ENCODE measurements around the gene DYNLT5. TPM values are rescaled to one million over a fixed set of nuclear protein-coding genes. Genes with fewer than 3 reads are reported as not detected.

DYNLT5 gene
- total RNA-seq, 1 experiment from 2014 or later: not detected

DNA sequence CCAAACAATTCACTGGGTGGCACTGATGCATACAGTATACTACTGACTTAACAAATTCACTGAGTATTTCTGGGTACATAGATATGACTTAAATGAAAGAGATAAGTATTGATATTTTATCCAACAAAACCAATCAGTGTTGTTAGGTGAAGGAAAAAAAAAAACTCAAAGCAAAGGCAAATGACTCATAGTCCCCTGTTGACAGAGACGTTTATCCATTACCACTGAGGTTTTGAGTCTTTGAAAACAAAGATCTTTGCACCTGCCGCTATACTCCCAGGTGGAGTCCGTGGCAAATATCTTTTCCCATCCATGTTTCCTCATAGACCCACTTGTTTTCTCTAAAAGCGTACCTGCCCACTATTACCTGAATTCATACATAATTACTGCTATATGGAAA lies 18.4 kb downstream of the DYNLT5 start:
- H4K20me1 ChIP-seq (ENCODE audit: low read length): no peaks in the 10 kb centered on the region
- H3K9me3 ChIP-seq (ENCODE audit: low read length): no peaks in the 10 kb centered on the region
- H3K9me2 ChIP-seq (replicated peaks; ENCODE audit: low read length): no peaks in the 10 kb centered on the region
- H3K27ac ChIP-seq (ENCODE audit: low read length): no peak overlapping the region
- H3K9ac ChIP-seq (ENCODE audit: low read length): no peak overlapping the region
- no peaks in the 10 kb centered on the region for H3K79me2 ChIP-seq (ENCODE audit: low read length)
- BruUV-seq (replicated peaks): no TSS peak
- DNase-seq (no peak), ATAC-seq (no peak)
- intact Hi-C loops (cut with micrococcal nuclease): no loop called here
- H3K36me3 ChIP-seq (ENCODE audit: low read depth, low read length): no peaks in the 10 kb centered on the region
- H2AFZ ChIP-seq (ENCODE audit: low read length): no peak overlapping the region
- CTCF ChIA-PET: no interaction called here
- no peak overlapping the region for H3K4me2 ChIP-seq (ENCODE audit: low read length)
- no peaks in the 10 kb centered on the region for H3F3A ChIP-seq (ENCODE audit: low read length, unreplicated experiment)
- POLR2A ChIA-PET (ENCODE audit: unreplicated experiment): no interaction called here
- no peak overlapping the region for H3K4me3 ChIP-seq (ENCODE audit: low read length)
- peaks cover 4% of the 10 kb centered on the region for H3K27me3 ChIP-seq (ENCODE audit: low read length)
- H3K4me1 ChIP-seq (ENCODE audit: insufficient read depth, low read length): no peaks in the 10 kb centered on the region
- TF ChIP-seq EZH2phosphoT487 (IDR thresholded peaks at IDR 0.05; ENCODE audit: borderline replicate concordance, low read length): no peak
- no peak for TF ChIP-seq CTCF (conservative IDR thresholded peaks at IDR 0.05; ENCODE audit: low read depth, low read length)
- TF ChIP-seq EZH2 (IDR thresholded peaks at IDR 0.05; ENCODE audit: low read length, unreplicated experiment): no peak

DNA sequence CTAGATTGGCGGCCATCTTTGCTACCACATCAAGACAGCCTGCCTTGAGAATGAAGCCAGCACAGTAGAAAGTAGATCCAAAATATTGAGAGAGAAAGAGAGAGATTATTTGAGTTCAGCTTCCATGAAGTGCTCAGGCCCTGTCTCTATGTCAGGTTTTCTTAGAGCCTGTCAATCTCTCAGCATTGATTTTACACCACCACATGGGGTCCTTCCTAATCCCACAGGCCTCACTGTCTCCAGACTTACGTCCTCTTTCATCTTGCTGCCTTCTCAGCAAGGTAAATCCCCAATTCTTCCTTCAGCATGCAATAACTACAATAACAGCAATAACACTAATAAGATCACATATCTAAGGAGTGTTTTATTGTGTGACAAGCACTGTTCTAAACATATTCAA lies 21.0 kb downstream of the DYNLT5 start:
- Histone ChIP-seq H3K4me2 (ENCODE audit: low read length) (no peak overlapping the region), H3K36me3 (ENCODE audit: low read depth, low read length) (no peaks in the 10 kb centered on the region), H3K9me3 (ENCODE audit: low read length) (no peaks in the 10 kb centered on the region), H3K79me2 (ENCODE audit: low read length) (no peaks in the 10 kb centered on the region), H4K20me1 (ENCODE audit: low read length) (no peaks in the 10 kb centered on the region), H3K4me3 (ENCODE audit: low read length) (no peak overlapping the region), H3K9me2 (replicated peaks; ENCODE audit: low read length) (no peaks in the 10 kb centered on the region), H3K27ac (ENCODE audit: low read length) (no peak overlapping the region), H3K27me3 (ENCODE audit: low read length) (peaks cover 28% of the 10 kb centered on the region), H2AFZ (ENCODE audit: low read length) (0 out of 2 replicates have a peak overlapping the region, but pooled peaks have one; percentile 15), H3F3A (ENCODE audit: low read length, unreplicated experiment) (no peaks in the 10 kb centered on the region), H3K4me1 (ENCODE audit: insufficient read depth, low read length) (no peaks in the 10 kb centered on the region), H3K9ac (ENCODE audit: low read length) (no peak overlapping the region)
- DNase-seq: no peak
- BruUV-seq (replicated peaks): no TSS peak
- ATAC-seq: no peak
- ChIA-PET CTCF (no interaction called here), POLR2A (ENCODE audit: unreplicated experiment) (no interaction called here)
- TF ChIP-seq EZH2phosphoT487 (IDR thresholded peaks at IDR 0.05; ENCODE audit: borderline replicate concordance, low read length): no peak
- TF ChIP-seq CTCF (conservative IDR thresholded peaks at IDR 0.05; ENCODE audit: low read depth, low read length): no peak
- TF ChIP-seq EZH2 (IDR thresholded peaks at IDR 0.05; ENCODE audit: low read length, unreplicated experiment): no peak
- intact Hi-C loops (cut with micrococcal nuclease): no loop called here

DNA sequence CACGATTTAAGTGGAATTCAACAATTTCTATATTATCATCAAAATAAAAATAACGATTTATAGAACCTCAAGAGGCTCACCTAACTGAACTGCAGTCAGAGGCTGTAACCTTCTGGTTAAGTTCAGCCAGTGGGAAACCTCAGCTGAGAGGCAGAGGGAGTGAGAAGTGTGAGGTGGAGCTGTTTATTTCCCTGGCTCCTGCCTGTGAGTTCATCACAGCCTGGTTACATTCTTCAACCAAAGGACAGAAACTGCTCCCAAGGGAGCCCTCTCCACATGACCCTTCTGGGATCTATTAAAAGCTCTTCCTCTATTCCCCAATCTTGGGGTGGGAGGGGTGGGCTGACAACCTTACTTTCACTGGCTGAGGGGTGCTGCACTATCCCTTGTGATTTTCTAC lies 22.2 kb downstream of the DYNLT5 start:
- intact Hi-C loops (cut with micrococcal nuclease): no loop called here
- H3K4me1 ChIP-seq (ENCODE audit: insufficient read depth, low read length): no peaks in the 10 kb centered on the region
- no peaks in the 10 kb centered on the region for H3K9me3 ChIP-seq (ENCODE audit: low read length)
- ATAC-seq: no peak
- H4K20me1 ChIP-seq (ENCODE audit: low read length): no peaks in the 10 kb centered on the region
- BruUV-seq (replicated peaks): no TSS peak
- H2AFZ ChIP-seq (ENCODE audit: low read length): no peak overlapping the region
- H3K9me2 ChIP-seq (replicated peaks; ENCODE audit: low read length): no peaks in the 10 kb centered on the region
- no peaks in the 10 kb centered on the region for H3K36me3 ChIP-seq (ENCODE audit: low read depth, low read length)
- ChIA-PET CTCF (no interaction called here), POLR2A (ENCODE audit: unreplicated experiment) (no interaction called here)
- no peak overlapping the region for H3K4me3 ChIP-seq (ENCODE audit: low read length)
- no peak for TF ChIP-seq CTCF (conservative IDR thresholded peaks at IDR 0.05; ENCODE audit: low read depth, low read length)
- no peak for TF ChIP-seq EZH2phosphoT487 (IDR thresholded peaks at IDR 0.05; ENCODE audit: borderline replicate concordance, low read length)
- TF ChIP-seq EZH2 (IDR thresholded peaks at IDR 0.05; ENCODE audit: low read length, unreplicated experiment): no peak
- H3K79me2 ChIP-seq (ENCODE audit: low read length): no peaks in the 10 kb centered on the region
- H3K27me3 ChIP-seq (ENCODE audit: low read length): peaks cover 40% of the 10 kb centered on the region
- H3K4me2 ChIP-seq (ENCODE audit: low read length): no peak overlapping the region
- H3K9ac ChIP-seq (ENCODE audit: low read length): no peak overlapping the region
- no peak for DNase-seq
- no peak overlapping the region for H3K27ac ChIP-seq (ENCODE audit: low read length)
- no peaks in the 10 kb centered on the region for H3F3A ChIP-seq (ENCODE audit: low read length, unreplicated experiment)
